Liver (tissue), 9 donors: ENCODE data around the gene NDUFS6. TPM values are rescaled to one million over a fixed set of nuclear protein-coding genes. Genes with fewer than 3 reads are reported as not detected.

Experiments
- DNase-seq: peaks from one replicate; pipeline ENCODE4 v3.0.0-alpha.2; 2017; ENCODE audit warnings: low spot score
- H3K27ac ChIP-seq, 2 donors: one replicate each; pipeline ENCODE4 v1.7.0; 2013; ENCODE audit warnings: inconsistent platforms in 2 of 2, low read length in 2 of 2, control low read depth in 1 of 2, low read depth in 1 of 2, mild to moderate bottlenecking in 1 of 2
- H3K27me3 ChIP-seq, 4 donors: one replicate each; pipeline versions ENCODE4 v1.6.1 to v1.7.0; 2013; ENCODE audit warnings: low read length in 3 of 4, inconsistent platforms in 1 of 4, mild to moderate bottlenecking in 1 of 4, moderate library complexity in 1 of 4; ENCODE audit not compliant: control insufficient read depth in 4 of 4, insufficient read depth in 4 of 4
- H3K36me3 ChIP-seq, 4 donors: one replicate each; pipeline versions ENCODE4 v1.6.1 to v1.7.0; 2013; ENCODE audit warnings: low read length in 3 of 4, mild to moderate bottlenecking in 3 of 4, low read depth in 1 of 4, moderate library complexity in 1 of 4; ENCODE audit not compliant: control insufficient read depth in 4 of 4, insufficient read depth in 3 of 4
- H3K4me1 ChIP-seq, 4 donors: one replicate each; pipeline versions ENCODE4 v1.6.1 to v1.7.0; 2013; ENCODE audit warnings: low read length in 3 of 4, mild to moderate bottlenecking in 3 of 4, moderate library complexity in 1 of 4; ENCODE audit not compliant: control insufficient read depth in 4 of 4, insufficient read depth in 4 of 4
- H3K4me3 ChIP-seq, 3 donors: one replicate each; pipeline versions ENCODE4 v1.6.1 to v1.7.0; 2013; ENCODE audit warnings: low read length in 3 of 3, control low read depth in 1 of 3, low read depth in 1 of 3, mild to moderate bottlenecking in 1 of 3
- H3K9ac ChIP-seq, 2 donors: one replicate each; pipeline ENCODE4 v1.7.0; 2013; ENCODE audit warnings: low read length in 2 of 2, mild to moderate bottlenecking in 2 of 2, moderate library complexity in 2 of 2, control low read depth in 1 of 2, low read depth in 1 of 2
- H3K9me3 ChIP-seq, 4 donors: one replicate each; pipeline versions ENCODE4 v1.6.1 to v1.7.0; 2013; ENCODE audit warnings: low read length in 3 of 4; ENCODE audit not compliant: control insufficient read depth in 4 of 4
- EGR1 ChIP-seq, 2 donors: IDR thresholded peaks; 2 replicates each; pipeline ENCODE4 v1.6.1; 2016 to 2018; ENCODE audit warnings: antibody characterized with exemption in 2 of 2, low read depth in 2 of 2
- FOXA2 ChIP-seq: IDR thresholded peaks from 2 replicates; pipeline ENCODE4 v1.6.1; 2016; ENCODE audit warnings: antibody characterized with exemption
- GABPA ChIP-seq, 2 donors: IDR thresholded peaks in 1 of 2; conservative IDR thresholded peaks in 1 of 2; 2 replicates each; pipeline ENCODE4 v1.6.1; 2016; ENCODE audit warnings: antibody characterized with exemption in 2 of 2, mild to moderate bottlenecking in 1 of 2, moderate library complexity in 1 of 2
- HNF4A ChIP-seq, 2 donors: conservative IDR thresholded peaks; 2 replicates each; pipeline ENCODE4 v1.6.1; 2016; ENCODE audit warnings: antibody characterized with exemption in 2 of 2, mild to moderate bottlenecking in 2 of 2
- HNF4G ChIP-seq: IDR thresholded peaks from 2 replicates; pipeline ENCODE4 v1.6.1; 2016; ENCODE audit warnings: antibody characterized with exemption
- JUND ChIP-seq, 2 donors: IDR thresholded peaks; 2 replicates each; pipeline ENCODE4 v1.6.1; 2016; ENCODE audit warnings: antibody characterized with exemption in 2 of 2
- NR2F2 ChIP-seq: IDR thresholded peaks from 2 replicates; pipeline ENCODE4 v1.6.1; 2016; ENCODE audit warnings: antibody characterized with exemption
- RAD21 ChIP-seq, 2 donors: IDR thresholded peaks; 2 replicates each; pipeline ENCODE4 v1.6.1; 2016; ENCODE audit warnings: antibody characterized with exemption in 2 of 2, mild to moderate bottlenecking in 2 of 2
- RXRA ChIP-seq, 2 donors: IDR thresholded peaks; 2 replicates each; pipeline ENCODE4 v1.6.1; 2017 to 2018; ENCODE audit warnings: antibody characterized with exemption in 2 of 2, mild to moderate bottlenecking in 1 of 2
- SP1 ChIP-seq: IDR thresholded peaks from 2 replicates; pipeline ENCODE4 v1.6.1; 2018; ENCODE audit warnings: antibody characterized with exemption, mild to moderate bottlenecking
- TAF1 ChIP-seq: conservative IDR thresholded peaks from 2 replicates; pipeline ENCODE4 v1.6.1; 2016; ENCODE audit warnings: antibody characterized with exemption, mild to moderate bottlenecking
- YY1 ChIP-seq: IDR thresholded peaks from 2 replicates; pipeline ENCODE4 v1.6.1; 2016; ENCODE audit warnings: antibody characterized with exemption, mild to moderate bottlenecking
- WGBS: extraction: QIAGEN DNeasy Blood & Tissue Kit; methylation state at CpG from one replicate; pipeline ENCODE4 v1.1.7; 2013; 5-methylcytosine and 5-hydroxymethylcytosine counted together
- polyA plus RNA-seq, 2 donors: library from polyadenylated mRNA; stranded (reverse) in 1 of 2; unstranded in 1 of 2; fragments of 200-250 nt in 1 of 2; fragments of >200 nt in 1 of 2; fragmentation: Nextera tagmentation in 1 of 2; extraction: Ambion mirVana in 1 of 2; gene quantifications; one replicate each; pipeline versions ENCODE4 v1.2.1 to v1.2.3, GENCODE V29; 2013 to 2015
- total RNA-seq, 2 donors: library from RNA; depleted of rRNA; stranded (reverse); fragments of >200 nt; gene quantifications; one replicate each; pipeline ENCODE4 v1.2.3, GENCODE V29; 2014
- TF ChIP-seq, protein P1 (sequence below): fragments of 150-350 bp; IDR thresholded peaks from 2 replicates; pipeline ENCODE4 v1.5.1; 2017; ENCODE audit warnings: improper control_type of control experiment, low read depth, low read length; ENCODE audit not compliant: missing input control
- TF ChIP-seq, protein P2 (sequence below): IDR thresholded peaks from 2 replicates; pipeline ENCODE4 v1.6.1; 2016; ENCODE audit warnings: antibody characterized with exemption
- TF ChIP-seq, protein P3 (sequence below): IDR thresholded peaks from 2 replicates; pipeline ENCODE4 v1.6.1; 2016; ENCODE audit warnings: antibody characterized with exemption
- TF ChIP-seq, protein P4 (sequence below): IDR thresholded peaks from 2 replicates; pipeline ENCODE4 v1.6.1; 2016; ENCODE audit warnings: antibody characterized with exemption
- TF ChIP-seq, protein P5 (sequence below): IDR thresholded peaks from 2 replicates; pipeline ENCODE4 v1.6.1; 2016; ENCODE audit warnings: antibody characterized with exemption, mild to moderate bottlenecking
- donor health status: healthy.
- donor health status: healthy.
- donor health status: healthy.
- donor health status: healthy.
- donor health status: healthy.

Gene NDUFS6
- total and polyA plus RNA-seq, 4 donors, result 18.7 to 82.5 (median 47.3) TPM

DNA sequence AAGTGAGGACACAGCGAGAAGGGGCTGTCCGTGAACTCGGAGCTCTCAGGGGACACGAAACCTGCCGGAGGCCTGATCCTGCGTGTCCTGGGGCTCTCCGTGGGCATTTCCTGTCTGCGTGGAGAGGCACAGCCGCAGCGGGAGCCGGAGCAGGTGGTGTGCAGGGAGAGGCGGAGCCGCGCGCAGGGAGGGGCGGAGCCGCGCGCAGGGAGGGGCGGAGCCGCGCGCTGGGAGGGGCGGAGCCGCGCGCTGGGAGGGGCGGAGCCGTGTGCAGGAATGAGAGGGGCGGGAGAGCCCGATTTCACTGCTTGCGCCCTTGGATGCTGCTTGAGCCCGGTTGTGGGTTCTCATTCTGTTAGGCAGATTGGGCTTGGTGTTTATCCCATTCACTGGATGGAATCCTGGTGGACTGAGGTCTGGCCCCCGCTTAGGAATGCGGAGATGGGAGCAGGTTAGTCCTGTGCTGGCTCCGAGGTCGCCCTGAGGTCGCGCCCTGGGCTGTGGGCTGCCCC lies 26.7 kb downstream of the NDUFS6 start:
- Histone ChIP-seq H3K9ac (no peak overlapping the region), H3K27ac (no peak overlapping the region), H3K9me3 (no peaks in the 10 kb centered on the region), H3K4me1 (no peaks in the 10 kb centered on the region), H3K27me3 (no peaks in the 10 kb centered on the region), H3K36me3 (peaks cover 0 to 4% (median 1%) of the 10 kb centered on the region in 4 donors), H3K4me3 (no peak overlapping the region)
- no peak for DNase-seq
- TF ChIP-seq YY1 (no peak), RAD21 (IDR thresholded peaks at IDR 0.05) (no peak), HNF4A (conservative IDR thresholded peaks at IDR 0.05) (no peak), EGR1 (IDR thresholded peaks at IDR 0.05; ENCODE audit: low read depth in 2 of 2) (no peak), SP1 (no peak), HNF4G (no peak), NR2F2 (no peak), GABPA (IDR thresholded peaks at IDR 0.05 in 1 of 2, conservative IDR thresholded peaks at IDR 0.05 in 1 of 2) (no peak), RXRA (IDR thresholded peaks at IDR 0.05) (no peak), JUND (IDR thresholded peaks at IDR 0.05) (no peak)
- TF ChIP-seq, protein P1, sequence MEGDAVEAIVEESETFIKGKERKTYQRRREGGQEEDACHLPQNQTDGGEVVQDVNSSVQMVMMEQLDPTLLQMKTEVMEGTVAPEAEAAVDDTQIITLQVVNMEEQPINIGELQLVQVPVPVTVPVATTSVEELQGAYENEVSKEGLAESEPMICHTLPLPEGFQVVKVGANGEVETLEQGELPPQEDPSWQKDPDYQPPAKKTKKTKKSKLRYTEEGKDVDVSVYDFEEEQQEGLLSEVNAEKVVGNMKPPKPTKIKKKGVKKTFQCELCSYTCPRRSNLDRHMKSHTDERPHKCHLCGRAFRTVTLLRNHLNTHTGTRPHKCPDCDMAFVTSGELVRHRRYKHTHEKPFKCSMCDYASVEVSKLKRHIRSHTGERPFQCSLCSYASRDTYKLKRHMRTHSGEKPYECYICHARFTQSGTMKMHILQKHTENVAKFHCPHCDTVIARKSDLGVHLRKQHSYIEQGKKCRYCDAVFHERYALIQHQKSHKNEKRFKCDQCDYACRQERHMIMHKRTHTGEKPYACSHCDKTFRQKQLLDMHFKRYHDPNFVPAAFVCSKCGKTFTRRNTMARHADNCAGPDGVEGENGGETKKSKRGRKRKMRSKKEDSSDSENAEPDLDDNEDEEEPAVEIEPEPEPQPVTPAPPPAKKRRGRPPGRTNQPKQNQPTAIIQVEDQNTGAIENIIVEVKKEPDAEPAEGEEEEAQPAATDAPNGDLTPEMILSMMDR, result no peak
- TF ChIP-seq, protein P2, sequence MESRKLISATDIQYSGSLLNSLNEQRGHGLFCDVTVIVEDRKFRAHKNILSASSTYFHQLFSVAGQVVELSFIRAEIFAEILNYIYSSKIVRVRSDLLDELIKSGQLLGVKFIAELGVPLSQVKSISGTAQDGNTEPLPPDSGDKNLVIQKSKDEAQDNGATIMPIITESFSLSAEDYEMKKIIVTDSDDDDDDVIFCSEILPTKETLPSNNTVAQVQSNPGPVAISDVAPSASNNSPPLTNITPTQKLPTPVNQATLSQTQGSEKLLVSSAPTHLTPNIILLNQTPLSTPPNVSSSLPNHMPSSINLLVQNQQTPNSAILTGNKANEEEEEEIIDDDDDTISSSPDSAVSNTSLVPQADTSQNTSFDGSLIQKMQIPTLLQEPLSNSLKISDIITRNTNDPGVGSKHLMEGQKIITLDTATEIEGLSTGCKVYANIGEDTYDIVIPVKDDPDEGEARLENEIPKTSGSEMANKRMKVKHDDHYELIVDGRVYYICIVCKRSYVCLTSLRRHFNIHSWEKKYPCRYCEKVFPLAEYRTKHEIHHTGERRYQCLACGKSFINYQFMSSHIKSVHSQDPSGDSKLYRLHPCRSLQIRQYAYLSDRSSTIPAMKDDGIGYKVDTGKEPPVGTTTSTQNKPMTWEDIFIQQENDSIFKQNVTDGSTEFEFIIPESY, result no peak
- TF ChIP-seq, protein P3, sequence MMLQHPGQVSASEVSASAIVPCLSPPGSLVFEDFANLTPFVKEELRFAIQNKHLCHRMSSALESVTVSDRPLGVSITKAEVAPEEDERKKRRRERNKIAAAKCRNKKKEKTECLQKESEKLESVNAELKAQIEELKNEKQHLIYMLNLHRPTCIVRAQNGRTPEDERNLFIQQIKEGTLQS, result no peak
- TF ChIP-seq, protein P4, sequence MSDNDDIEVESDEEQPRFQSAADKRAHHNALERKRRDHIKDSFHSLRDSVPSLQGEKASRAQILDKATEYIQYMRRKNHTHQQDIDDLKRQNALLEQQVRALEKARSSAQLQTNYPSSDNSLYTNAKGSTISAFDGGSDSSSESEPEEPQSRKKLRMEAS, result no peak
- WGBS, result 66% methylated on average over 39 of the region's 39 CpGs

DNA sequence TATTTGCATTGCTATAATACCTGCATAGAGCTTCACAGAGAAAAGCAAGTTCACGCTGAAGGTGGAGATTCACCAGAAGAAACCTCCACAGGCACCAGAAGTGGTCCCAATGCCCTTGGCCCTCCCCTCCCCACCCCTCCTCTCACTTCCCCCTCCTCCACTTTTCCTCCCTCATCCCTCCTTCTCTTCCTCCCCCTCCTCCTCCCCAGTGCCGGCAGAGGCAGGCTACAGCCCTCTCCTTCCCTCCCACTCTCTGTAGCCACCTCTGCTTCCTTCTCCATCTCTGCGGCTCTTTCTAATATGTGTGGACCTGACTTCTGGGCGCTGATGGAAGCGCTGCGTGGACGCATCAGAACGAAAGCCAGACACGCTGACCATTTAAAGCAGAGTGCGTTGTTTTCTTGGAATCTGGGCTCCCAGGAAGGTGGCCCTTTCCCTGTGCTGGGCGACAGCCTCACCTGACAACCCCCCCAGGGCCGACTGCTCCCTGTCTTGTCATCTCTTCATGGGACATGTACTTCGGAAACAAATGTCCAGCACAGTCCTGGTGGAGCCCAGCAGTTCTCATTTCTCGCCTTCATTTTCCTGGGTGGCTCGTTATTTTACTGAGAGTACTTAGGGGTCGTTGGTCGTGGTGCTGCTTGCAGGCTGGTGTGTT lies 29.5 kb downstream of the NDUFS6 start:
- Histone ChIP-seq H3K9me3 (no peaks in the 10 kb centered on the region), H3K4me3 (no peak overlapping the region), H3K27me3 (no peaks in the 10 kb centered on the region), H3K36me3 (peaks cover 0 to 3% (median 0%) of the 10 kb centered on the region in 4 donors), H3K9ac (no peak overlapping the region), H3K27ac (no peak overlapping the region), H3K4me1 (no peaks in the 10 kb centered on the region)
- no peak for TF ChIP-seq GABPA (IDR thresholded peaks at IDR 0.05 in 1 of 2, conservative IDR thresholded peaks at IDR 0.05 in 1 of 2)
- TF ChIP-seq YY1, result no peak
- TF ChIP-seq FOXA2, result no peak
- TF ChIP-seq HNF4G, result no peak
- no peak for TF ChIP-seq SP1
- TF ChIP-seq, protein P2, result no peak
- no peak for TF ChIP-seq RXRA (IDR thresholded peaks at IDR 0.05)
- no peak for TF ChIP-seq EGR1 (IDR thresholded peaks at IDR 0.05; ENCODE audit: low read depth in 2 of 2)
- TF ChIP-seq TAF1, result no peak
- no peak for TF ChIP-seq HNF4A (conservative IDR thresholded peaks at IDR 0.05)
- no peak for TF ChIP-seq JUND (IDR thresholded peaks at IDR 0.05)
- TF ChIP-seq, protein P5, sequence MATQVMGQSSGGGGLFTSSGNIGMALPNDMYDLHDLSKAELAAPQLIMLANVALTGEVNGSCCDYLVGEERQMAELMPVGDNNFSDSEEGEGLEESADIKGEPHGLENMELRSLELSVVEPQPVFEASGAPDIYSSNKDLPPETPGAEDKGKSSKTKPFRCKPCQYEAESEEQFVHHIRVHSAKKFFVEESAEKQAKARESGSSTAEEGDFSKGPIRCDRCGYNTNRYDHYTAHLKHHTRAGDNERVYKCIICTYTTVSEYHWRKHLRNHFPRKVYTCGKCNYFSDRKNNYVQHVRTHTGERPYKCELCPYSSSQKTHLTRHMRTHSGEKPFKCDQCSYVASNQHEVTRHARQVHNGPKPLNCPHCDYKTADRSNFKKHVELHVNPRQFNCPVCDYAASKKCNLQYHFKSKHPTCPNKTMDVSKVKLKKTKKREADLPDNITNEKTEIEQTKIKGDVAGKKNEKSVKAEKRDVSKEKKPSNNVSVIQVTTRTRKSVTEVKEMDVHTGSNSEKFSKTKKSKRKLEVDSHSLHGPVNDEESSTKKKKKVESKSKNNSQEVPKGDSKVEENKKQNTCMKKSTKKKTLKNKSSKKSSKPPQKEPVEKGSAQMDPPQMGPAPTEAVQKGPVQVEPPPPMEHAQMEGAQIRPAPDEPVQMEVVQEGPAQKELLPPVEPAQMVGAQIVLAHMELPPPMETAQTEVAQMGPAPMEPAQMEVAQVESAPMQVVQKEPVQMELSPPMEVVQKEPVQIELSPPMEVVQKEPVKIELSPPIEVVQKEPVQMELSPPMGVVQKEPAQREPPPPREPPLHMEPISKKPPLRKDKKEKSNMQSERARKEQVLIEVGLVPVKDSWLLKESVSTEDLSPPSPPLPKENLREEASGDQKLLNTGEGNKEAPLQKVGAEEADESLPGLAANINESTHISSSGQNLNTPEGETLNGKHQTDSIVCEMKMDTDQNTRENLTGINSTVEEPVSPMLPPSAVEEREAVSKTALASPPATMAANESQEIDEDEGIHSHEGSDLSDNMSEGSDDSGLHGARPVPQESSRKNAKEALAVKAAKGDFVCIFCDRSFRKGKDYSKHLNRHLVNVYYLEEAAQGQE, result no peak
- TF ChIP-seq NR2F2, result no peak
- TF ChIP-seq, protein P1, result no peak
- TF ChIP-seq, protein P3, result no peak
- WGBS, result 85% methylated on average over 17 of the region's 17 CpGs
- DNase-seq, result no peak
